Lung (tissue), 12 donors: Measurements from ENCODE around the gene C20orf204. TPM values are rescaled to one million over a fixed set of nuclear protein-coding genes. Genes with fewer than 3 reads are reported as not detected.

Source experiments
- ATAC-seq: fragments of 200-7000 bp; cut with Tn5 transposase; one replicate; pipeline ENCODE4 v1.9.1; 2020; ENCODE audit warnings: moderate number of reproducible peaks; ENCODE audit not compliant: insufficient read depth, low FRiP score
- DNase-seq, 3 donors: peaks; one replicate each; pipeline ENCODE4 v3.0.0-alpha.2; 2013 to 2017
- H3K27ac ChIP-seq, 2 donors: one replicate each; pipeline ENCODE4 v1.5.1; 2013; ENCODE audit warnings: mild to moderate bottlenecking in 2 of 2, moderate library complexity in 2 of 2, control low read depth in 1 of 2, inconsistent platforms in 1 of 2, low read depth in 1 of 2, low read length in 1 of 2
- H3K27me3 ChIP-seq, 3 donors: one replicate each; pipeline ENCODE4 v1.5.1; 2013; ENCODE audit warnings: low read length in 2 of 3; ENCODE audit not compliant: control insufficient read depth in 3 of 3, insufficient read depth in 3 of 3
- H3K36me3 ChIP-seq, 4 donors: one replicate each; pipeline ENCODE4 v1.5.1; 2013; ENCODE audit warnings: low read length in 4 of 4, mild to moderate bottlenecking in 1 of 4, moderate library complexity in 1 of 4; ENCODE audit not compliant: control insufficient read depth in 4 of 4, insufficient read depth in 4 of 4
- H3K4me1 ChIP-seq, 5 donors: one replicate each; pipeline ENCODE4 v1.5.1; 2013; ENCODE audit warnings: low read length in 5 of 5, mild to moderate bottlenecking in 2 of 5, moderate library complexity in 1 of 5; ENCODE audit not compliant: control insufficient read depth in 5 of 5, insufficient read depth in 5 of 5
- H3K4me3 ChIP-seq: one replicate; pipeline ENCODE4 v1.5.1; 2013; ENCODE audit warnings: mild to moderate bottlenecking, control low read depth, moderate library complexity
- H3K9ac ChIP-seq, 2 donors: one replicate each; pipeline ENCODE4 v1.5.1; 2013; ENCODE audit warnings: low read length in 2 of 2, control low read depth in 1 of 2; ENCODE audit not compliant: insufficient read depth in 1 of 2
- H3K9me3 ChIP-seq, 4 donors: one replicate each; pipeline ENCODE4 v1.5.1; 2013; ENCODE audit warnings: low read length in 3 of 4, mild to moderate bottlenecking in 1 of 4, moderate library complexity in 1 of 4; ENCODE audit not compliant: control insufficient read depth in 4 of 4, insufficient read depth in 3 of 4
- CTCF ChIP-seq: IDR thresholded peaks from 2 replicates; pipeline ENCODE4 v1.5.1; 2012; ENCODE audit warnings: mild to moderate bottlenecking; ENCODE audit errors: control extremely low read depth, extremely low read depth
- WGBS, 2 donors: extraction: QIAGEN DNeasy Blood & Tissue Kit; methylation state at CpG; one replicate each; pipeline ENCODE4 v1.1.7; 2013; 5-methylcytosine and 5-hydroxymethylcytosine counted together
- polyA plus RNA-seq, 2 donors: library from polyadenylated mRNA; stranded (reverse); fragments of 200-250 nt; gene quantifications; one replicate each; pipeline ENCODE4 v1.2.1, GENCODE V29; 2013
- total RNA-seq, 2 donors: library from RNA; depleted of rRNA in 1 of 2; stranded (reverse); fragments of >200 nt in 1 of 2; gene quantifications; one replicate each; pipeline ENCODE4 v1.2.1, GENCODE V29; 2014 to 2021
- donor health status: control.
- donor health status: control.
- donor health status: Bipolar disorder and iron deficiency.
- donor health status: healthy.
- donor health status: DM: yes; HTN: yes; CAD: no.

Gene C20orf204
- total and polyA plus RNA-seq, 4 donors: 0.50 to 2.0 (median 0.98) TPM

GRCh38 chr20:64055893-64056638 lies 20.1 kb downstream of the C20orf204 start:
- Histone ChIP-seq H3K9ac (no peak overlapping the region), H3K27ac (peak overlapping the region; percentile 66 to 78), H3K4me1 (peaks cover 0 to 62% (median 17%) of the 10 kb centered on the region in 5 donors), H3K36me3 (no peaks in the 10 kb centered on the region), H3K4me3 (no peak overlapping the region), H3K9me3 (no peaks in the 10 kb centered on the region), H3K27me3 (peaks cover 0 to 2% (median 0%) of the 10 kb centered on the region in 3 donors)
- no peak for ATAC-seq
- 35 to 38% methylated on average over 21 to 22 of the region's 22 CpGs for WGBS, 2 donors
- peak; percentile 76 to 87 (median 83) for DNase-seq
- no peak for TF ChIP-seq CTCF

- H3K4me1 ChIP-seq: peaks cover 0 to 57% (median 17%) of the 10 kb centered on the region in 5 donors
- DNase-seq: peak in 1 of 3 donors; percentile 59
- H3K4me3 ChIP-seq: no peak overlapping the region
- WGBS, 2 donors: 40 to 46% methylated on average over 6 to 7 of the region's 7 CpGs
- ATAC-seq: no peak
- H3K27ac ChIP-seq: peak overlapping the region; percentile 52 to 78
- no peaks in the 10 kb centered on the region for H3K36me3 ChIP-seq
- H3K9ac ChIP-seq: no peak overlapping the region
- no peaks in the 10 kb centered on the region for H3K27me3 ChIP-seq
- TF ChIP-seq CTCF: no peak
- H3K9me3 ChIP-seq: no peaks in the 10 kb centered on the region
Observed at GRCh38 chr20:64056639-64056888, 20.6 kb downstream of the C20orf204 start.

GRCh38 chr20:64056889-64057627 lies 21.1 kb downstream of the C20orf204 start:
- ATAC-seq (no peak), DNase-seq (peak in 1 of 3 donors; percentile 44)
- Histone ChIP-seq H3K27ac (peak overlapping the region; percentile 52 to 78), H3K4me3 (no peak overlapping the region), H3K4me1 (peaks cover 0 to 53% (median 17%) of the 10 kb centered on the region in 5 donors), H3K36me3 (no peaks in the 10 kb centered on the region), H3K27me3 (no peaks in the 10 kb centered on the region), H3K9ac (no peak overlapping the region), H3K9me3 (no peaks in the 10 kb centered on the region)
- no peak for TF ChIP-seq CTCF
- 48 to 57% methylated on average over 37 to 39 of the region's 39 CpGs for WGBS, 2 donors
